WERI-Rb-1 (cell line): ENCODE data around the gene ZMAT5.

Source experiments
- DNase-seq: peaks from one replicate; pipeline ENCODE4 v3.0.0-alpha.2; 2020
- H3K27ac ChIP-seq: fragments of 250-450 bp; sonication (Bioruptor Pico); 2 replicates; pipeline ENCODE4 v1.5.1; 2020; ENCODE audit warnings: mild to moderate bottlenecking, moderate library complexity
- H3K27me3 ChIP-seq: fragments of 250-450 bp; sonication (Bioruptor Pico); 2 replicates; pipeline ENCODE4 v1.5.1; 2021; ENCODE audit warnings: mild to moderate bottlenecking, low read depth, moderate library complexity; ENCODE audit not compliant: insufficient read depth, severe bottlenecking
- H3K36me3 ChIP-seq: fragments of 250-450 bp; sonication (Bioruptor Pico); 2 replicates; pipeline ENCODE4 v1.5.1; 2020; ENCODE audit warnings: mild to moderate bottlenecking, moderate library complexity
- H3K4me3 ChIP-seq: 2 replicates; pipeline ENCODE4 v1.5.1; 2011; ENCODE audit warnings: low read depth, mild to moderate bottlenecking, control low read depth, low read length
- H3K9me3 ChIP-seq: fragments of 250-450 bp; sonication (Bioruptor Pico); 2 replicates; pipeline ENCODE4 v1.5.1; 2021; ENCODE audit warnings: mild to moderate bottlenecking, moderate library complexity; ENCODE audit not compliant: severe bottlenecking
- CTCF ChIP-seq: IDR thresholded peaks from 2 replicates; pipeline ENCODE4 v1.5.1; 2011; ENCODE audit warnings: low read depth, mild to moderate bottlenecking, control low read depth, inconsistent platforms, low read length

The ZMAT5 gene

GRCh38 chr22:29702931-29703501 lies 63.8 kb downstream of the ZMAT5 start:
- TF ChIP-seq CTCF = no peak
- no peak overlapping the region for H3K4me3 ChIP-seq

GRCh38 chr22:29702000-29702930 lies 64.5 kb downstream of the ZMAT5 start:
- Histone ChIP-seq H3K4me3 (no peak overlapping the region), H3K27me3 (no peaks in the 10 kb centered on the region), H3K36me3 (no peaks in the 10 kb centered on the region), H3K9me3 (no peaks in the 10 kb centered on the region), H3K27ac (peak overlapping the region; percentile 61)
- DNase-seq = peak; percentile 94
- peak; percentile 55 for TF ChIP-seq CTCF

More at GRCh38 chr22:29702931-29703501, 63.8 kb downstream of the ZMAT5 start:
- Histone ChIP-seq H3K36me3 (no peaks in the 10 kb centered on the region), H3K9me3 (no peaks in the 10 kb centered on the region), H3K27me3 (no peaks in the 10 kb centered on the region), H3K27ac (peak overlapping the region; percentile 49)
- DNase-seq = no peak

DNA sequence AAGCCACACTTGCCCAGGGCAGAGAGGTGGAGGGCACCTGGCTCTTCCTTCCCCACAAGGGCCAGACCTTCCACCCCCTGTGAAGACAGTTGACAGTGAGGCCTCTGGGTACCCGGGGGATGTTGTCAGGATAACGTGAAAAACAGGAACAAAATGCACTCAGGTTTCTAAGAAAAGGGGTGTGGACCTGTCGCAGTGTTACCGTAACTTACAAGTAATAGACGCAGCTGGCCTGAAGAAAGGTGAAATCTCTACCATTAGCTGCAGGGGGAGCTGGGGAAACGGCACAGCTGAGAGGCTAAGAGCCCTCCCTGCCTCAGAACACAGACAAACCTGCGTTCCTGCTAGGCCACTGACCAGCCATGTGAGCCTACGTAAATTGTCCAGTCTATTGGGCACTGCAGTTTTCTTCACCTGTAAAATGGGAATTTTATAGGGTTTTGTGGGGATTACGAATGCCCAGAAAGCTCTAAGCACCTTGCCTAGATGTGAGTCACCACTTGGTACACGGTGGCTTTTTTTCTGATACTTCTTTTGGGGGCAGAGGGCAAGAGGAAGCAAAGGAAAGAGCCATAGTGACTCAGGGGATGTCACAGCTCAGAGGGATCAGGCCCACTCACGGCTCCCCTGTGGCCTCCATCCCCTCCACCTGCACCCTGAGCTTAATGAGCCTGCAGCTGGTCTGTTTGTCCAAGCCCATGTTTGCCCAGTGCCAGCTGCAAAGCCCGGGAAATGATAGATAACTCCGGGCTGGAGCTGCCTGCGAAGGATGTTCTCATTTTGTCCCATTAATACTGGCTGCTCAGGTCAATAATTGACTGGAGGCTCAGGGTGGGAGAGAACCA lies 65.4 kb downstream of the ZMAT5 start:
- no peaks in the 10 kb centered on the region for H3K9me3 ChIP-seq
- peak; percentile 65 for DNase-seq
- TF ChIP-seq CTCF = peak; percentile 65
- no peaks in the 10 kb centered on the region for H3K36me3 ChIP-seq
- peak overlapping the region; percentile 61 for H3K27ac ChIP-seq
- H3K27me3 ChIP-seq = no peaks in the 10 kb centered on the region
- no peak overlapping the region for H3K4me3 ChIP-seq

GRCh38 chr22:29700900-29701154 lies 66.0 kb downstream of the ZMAT5 start:
- no peak for TF ChIP-seq CTCF
- DNase-seq = no peak
- Histone ChIP-seq H3K27ac (no peak overlapping the region), H3K9me3 (no peaks in the 10 kb centered on the region), H3K27me3 (no peaks in the 10 kb centered on the region), H3K36me3 (no peaks in the 10 kb centered on the region), H3K4me3 (no peak overlapping the region)

DNA sequence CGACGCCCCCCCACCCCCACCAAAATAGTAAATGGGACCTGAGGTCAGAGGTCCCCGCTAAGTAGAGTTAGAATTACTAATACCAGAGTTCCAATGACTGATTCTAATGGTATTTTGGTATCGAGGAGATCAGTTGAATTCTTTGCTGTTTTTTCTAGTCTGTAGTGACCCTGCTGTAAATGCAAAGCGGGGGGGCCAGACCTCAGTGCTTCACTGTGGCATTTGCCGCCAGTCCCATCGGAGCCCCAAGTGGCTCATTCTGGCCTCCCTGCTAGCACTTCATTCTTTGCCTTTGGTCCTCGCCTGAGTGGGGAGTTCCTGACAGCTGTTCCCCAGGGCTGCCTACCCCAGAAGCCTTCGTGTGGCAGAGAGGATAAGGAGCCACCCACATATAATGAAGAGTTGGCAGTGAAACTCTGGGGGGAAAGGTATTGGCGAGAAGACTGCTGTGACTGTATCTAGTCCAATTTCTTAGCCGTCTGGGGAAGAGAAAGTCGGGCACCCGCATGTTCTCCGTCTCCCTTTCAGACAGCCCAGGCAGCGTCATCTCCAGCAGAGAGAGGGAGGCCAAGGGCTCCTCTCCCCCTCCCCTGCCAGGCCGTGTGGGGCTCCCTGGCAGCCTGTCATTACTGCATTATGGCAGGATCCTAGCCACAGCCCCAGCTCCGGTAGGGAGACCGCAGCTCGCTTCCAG lies 66.5 kb downstream of the ZMAT5 start:
- no peak for DNase-seq
- H3K27me3 ChIP-seq = no peaks in the 10 kb centered on the region
- H3K27ac ChIP-seq = no peak overlapping the region
- H3K4me3 ChIP-seq = no peak overlapping the region
- no peak for TF ChIP-seq CTCF
- no peaks in the 10 kb centered on the region for H3K9me3 ChIP-seq
- peaks cover 2% of the 10 kb centered on the region; the same call in 1 of the 2 replicates for H3K36me3 ChIP-seq
